H9 (cell line): ENCODE measurements around the gene ZNF354B. TPM values are rescaled to one million over a fixed set of nuclear protein-coding genes. Genes with fewer than 3 reads are reported as not detected.

Experiments
- DNase-seq: peaks from one replicate; pipeline ENCODE4 v3.0.0-alpha.2; 2017
- H2AFZ ChIP-seq: one replicate; pipeline ENCODE4 v1.6.1; 2013; ENCODE audit warnings: mild to moderate bottlenecking, low read length, control low read depth, moderate library complexity
- H2AK5ac ChIP-seq: 2 replicates; pipeline ENCODE4 v1.6.1; 2013; ENCODE audit warnings: low read length, control low read depth, mixed read lengths; ENCODE audit not compliant: insufficient read length
- H2BK120ac ChIP-seq: one replicate; pipeline ENCODE4 v1.6.1; 2013; ENCODE audit warnings: low read depth, mild to moderate bottlenecking, low read length, control low read depth, inconsistent platforms; ENCODE audit not compliant: poor library complexity, severe bottlenecking
- H2BK12ac ChIP-seq: 2 replicates; pipeline ENCODE4 v1.6.1; 2013; ENCODE audit warnings: low read length, control low read depth, mixed read lengths, low read depth; ENCODE audit not compliant: insufficient read length
- H2BK15ac ChIP-seq: 2 replicates; pipeline ENCODE4 v1.6.1; 2013; ENCODE audit warnings: low read depth, low read length, control low read depth
- H2BK20ac ChIP-seq: one replicate; pipeline ENCODE4 v1.6.1; 2013; ENCODE audit warnings: low read depth, mild to moderate bottlenecking, low read length, control low read depth, inconsistent platforms; ENCODE audit not compliant: poor library complexity, severe bottlenecking
- H2BK5ac ChIP-seq: 2 replicates; pipeline ENCODE4 v1.6.1; 2013; ENCODE audit warnings: low read length, control low read depth, mixed read lengths; ENCODE audit not compliant: insufficient read length
- H3K14ac ChIP-seq: 2 replicates; pipeline ENCODE4 v1.6.1; 2013; ENCODE audit warnings: low read length, control low read depth; ENCODE audit not compliant: insufficient read depth
- H3K18ac ChIP-seq: 2 replicates; pipeline ENCODE4 v1.6.1; 2013; ENCODE audit warnings: low read depth, mild to moderate bottlenecking, mixed read lengths, low read length, control low read depth; ENCODE audit not compliant: insufficient read length
- H3K23ac ChIP-seq: 2 replicates; pipeline ENCODE4 v1.6.1; 2013; ENCODE audit warnings: low read length, control low read depth, mixed read lengths, low read depth; ENCODE audit not compliant: insufficient read length
- H3K23me2 ChIP-seq: 2 replicates; pipeline ENCODE4 v1.6.1; 2013; ENCODE audit warnings: low read depth, mild to moderate bottlenecking, mixed read lengths, low read length, control low read depth; ENCODE audit not compliant: insufficient read length, poor library complexity, severe bottlenecking
- H3K27ac ChIP-seq: 2 replicates; pipeline ENCODE4 v1.5.1; 2013; ENCODE audit warnings: low read length, control low read depth, mixed read lengths, low read depth; ENCODE audit not compliant: insufficient read length
- H3K27me3 ChIP-seq: 2 replicates; pipeline ENCODE4 v1.6.1; 2013; ENCODE audit warnings: low read length, control low read depth, inconsistent platforms; ENCODE audit not compliant: insufficient read depth
- H3K4ac ChIP-seq: 2 replicates; pipeline ENCODE4 v1.6.1; 2013; ENCODE audit warnings: low read depth, mild to moderate bottlenecking, control low read depth, inconsistent platforms, low read length, moderate library complexity
- H3K4me1 ChIP-seq: 2 replicates; pipeline ENCODE4 v1.6.1; 2013; ENCODE audit warnings: low read length, control low read depth, inconsistent platforms; ENCODE audit not compliant: insufficient read depth
- H3K4me2 ChIP-seq: 2 replicates; pipeline ENCODE4 v1.6.1; 2013; ENCODE audit warnings: low read length, control low read depth, mixed read lengths; ENCODE audit not compliant: insufficient read length, insufficient read depth
- H3K56ac ChIP-seq: 2 replicates; pipeline ENCODE4 v1.6.1; 2013; ENCODE audit warnings: low read depth, mild to moderate bottlenecking, mixed read lengths, low read length, control low read depth; ENCODE audit not compliant: insufficient read length
- H3K79me1 ChIP-seq: 2 replicates; pipeline ENCODE4 v1.6.1; 2013; ENCODE audit warnings: low read depth, mild to moderate bottlenecking, moderate library complexity, low read length, control low read depth, inconsistent platforms; ENCODE audit not compliant: insufficient read depth, poor library complexity, severe bottlenecking
- H3K79me2 ChIP-seq: 2 replicates; pipeline ENCODE4 v1.6.1; 2013; ENCODE audit warnings: low read length, control low read depth, inconsistent platforms; ENCODE audit not compliant: insufficient read depth
- H3K9ac ChIP-seq: 2 replicates; pipeline ENCODE4 v1.6.1; 2013; ENCODE audit warnings: low read length, control low read depth, mixed read lengths; ENCODE audit not compliant: insufficient read length; ENCODE audit errors: extremely low read depth
- H3K9me3 ChIP-seq: one replicate; pipeline ENCODE4 v1.6.1; 2013; ENCODE audit warnings: low read depth, low read length, inconsistent platforms; ENCODE audit not compliant: control insufficient read depth
- H3T11ph ChIP-seq: one replicate; pipeline ENCODE4 v1.6.1; 2013; ENCODE audit warnings: mild to moderate bottlenecking, low read length, control low read depth, inconsistent platforms
- H4K20me1 ChIP-seq: one replicate; pipeline ENCODE4 v1.6.1; 2013; ENCODE audit not compliant: control insufficient read depth, insufficient read length, insufficient read depth
- H4K5ac ChIP-seq: 2 replicates; pipeline ENCODE4 v1.6.1; 2013; ENCODE audit warnings: low read depth, mild to moderate bottlenecking, mixed read lengths, low read length, control low read depth; ENCODE audit not compliant: insufficient read length
- H4K8ac ChIP-seq: replicated peaks from 2 replicates; pipeline ENCODE4 v1.6.1; 2013; ENCODE audit warnings: low read length, control low read depth, mixed read lengths, low read depth; ENCODE audit not compliant: insufficient read length
- H4K91ac ChIP-seq: 2 replicates; pipeline ENCODE4 v1.6.1; 2013; ENCODE audit warnings: low read depth, mild to moderate bottlenecking, moderate library complexity, mixed read lengths, low read length, control low read depth; ENCODE audit not compliant: insufficient read length
- H3K27ac Mint-ChIP-seq, 3 experiments: 2 replicates in 2 of 3; 3 replicates in 1 of 3; pipeline ENCODE4 v1.8.0; 2020 to 2021; ENCODE audit warnings: mixed read lengths in 3 of 3, mild to moderate bottlenecking in 1 of 3, moderate library complexity in 1 of 3
- H3K27me3 Mint-ChIP-seq: 2 replicates; pipeline ENCODE4 v1.8.0; 2021; ENCODE audit warnings: low read depth, mild to moderate bottlenecking, moderate library complexity, mixed read lengths
- H3K36me3 Mint-ChIP-seq, 3 experiments: 2 replicates in 2 of 3; 3 replicates in 1 of 3; pipeline ENCODE4 v1.8.0; 2020 to 2021; ENCODE audit warnings: low read depth in 3 of 3, mixed read lengths in 3 of 3; ENCODE audit not compliant: insufficient read depth in 1 of 3
- H3K4me1 Mint-ChIP-seq, 2 experiments: 2 replicates each; pipeline ENCODE4 v1.8.0; 2020; ENCODE audit warnings: mixed read lengths in 2 of 2
- H3K4me3 Mint-ChIP-seq, 2 experiments: 2 replicates in 1 of 2; 3 replicates in 1 of 2; pipeline ENCODE4 v1.8.0; 2020 to 2021; ENCODE audit warnings: mild to moderate bottlenecking in 2 of 2, mixed read lengths in 2 of 2, moderate library complexity in 1 of 2
- H3K9me3 Mint-ChIP-seq, 2 experiments: 2 replicates in 1 of 2; 3 replicates in 1 of 2; pipeline ENCODE4 v1.8.0; 2020; ENCODE audit warnings: mild to moderate bottlenecking in 2 of 2, mixed read lengths in 2 of 2, moderate library complexity in 1 of 2
- CTCF ChIP-seq: fragments of 200-600 bp; sonication (generic); conservative IDR thresholded peaks from 3 replicates; pipeline ENCODE4 v1.8.0; 2021; ENCODE audit warnings: antibody characterized with exemption, mild to moderate bottlenecking
- WGBS: extraction: QIAGEN DNeasy Blood & Tissue Kit; methylation state at CpG from one replicate; pipeline ENCODE4 v1.1.7; 2013; ENCODE audit warnings: missing lambda C conversion rate, low lambda C conversion rate, mixed read lengths; ENCODE audit not compliant: insufficient read length; ENCODE audit errors: extremely low coverage; 5-methylcytosine and 5-hydroxymethylcytosine counted together
- total RNA-seq: library from RNA; stranded (reverse); gene quantifications from 2 replicates; pipeline ENCODE4 v1.2.1, GENCODE V29; 2021

Gene ZNF354B
- total RNA-seq, 1 experiment from 2014 or later = 20.6 TPM

GRCh38 chr5:178817506-178817905 is 42.2 kb upstream of the ZNF354B start:
- TF ChIP-seq CTCF = no peak
- no peaks in the 10 kb centered on the region for H3K79me2 ChIP-seq
- no peak overlapping the region for H3K18ac ChIP-seq
- no peak overlapping the region for H4K91ac ChIP-seq
- WGBS = no CpG with 5 or more reads among the region's 8 CpGs
- H3K4me1 ChIP-seq = no peaks in the 10 kb centered on the region
- Mint-ChIP-seq H3K27ac (no peak overlapping the region), H3K27me3 (no peaks in the 10 kb centered on the region; the same call in 1 of the 2 replicates), H3K4me1 (peaks cover 0 to 8% of the 10 kb centered on the region in 2 experiments; a peak in 2 of 4 replicates), H3K4me3 (no peak overlapping the region), H3K9me3 (peaks cover 36 to 71% of the 10 kb centered on the region in 2 experiments), H3K36me3 (peaks cover 0 to 8% (median 6%) of the 10 kb centered on the region in 3 experiments; a peak in 4 of 7 replicates)
- H2AFZ ChIP-seq = no peak overlapping the region
- H3K4ac ChIP-seq = no peak overlapping the region
- no peak overlapping the region for H3K14ac ChIP-seq
- no peak overlapping the region for H3K56ac ChIP-seq
- H3K23me2 ChIP-seq = no peaks in the 10 kb centered on the region
- H2BK120ac ChIP-seq = no peak overlapping the region
- H3K27ac ChIP-seq = no peak overlapping the region
- no peak overlapping the region for H2BK12ac ChIP-seq
- no peaks in the 10 kb centered on the region for H3K27me3 ChIP-seq
- H3K9me3 ChIP-seq = no peaks in the 10 kb centered on the region
- DNase-seq = no peak
- H3K79me1 ChIP-seq = no peaks in the 10 kb centered on the region
- H4K8ac ChIP-seq = no peak overlapping the region
- no peaks in the 10 kb centered on the region for H4K20me1 ChIP-seq
- no peak overlapping the region for H2BK20ac ChIP-seq
- no peak overlapping the region for H3K23ac ChIP-seq
- H2AK5ac ChIP-seq = no peak overlapping the region
- no peak overlapping the region for H4K5ac ChIP-seq
- H2BK5ac ChIP-seq = no peak overlapping the region
- H3K4me2 ChIP-seq = no peak overlapping the region
- no peak overlapping the region for H3K9ac ChIP-seq
- no peak overlapping the region for H2BK15ac ChIP-seq
- no peak overlapping the region for H3T11ph ChIP-seq
